Mesenteric fat pad (tissue), 1 donor: ENCODE results near the gene KMT5B. TPM values are rescaled to one million over a fixed set of nuclear protein-coding genes. Genes with fewer than 3 reads are reported as not detected.
A peak's percentile ranks its signal among the peaks of the same experiment; 100 is the strongest.

ENCODE experiments used
- DNase-seq: peaks from one replicate; pipeline ENCODE4 v3.0.0-alpha.2; 2020; ENCODE audit warnings: low spot score
- total RNA-seq: library from RNA; stranded (reverse); fragmentation: NEBNext Ultra II Directional; extraction: Animal tissue kit (Norgen Biotek cat#: 25700); gene quantifications from one replicate; pipeline ENCODE4 v1.2.1, GENCODE V29; 2021
- donor health status: DM: yes; HTN: yes; CAD: no.

Gene KMT5B
- total RNA-seq, 1 donor from 2014 or later: 29.4 TPM

DNA sequence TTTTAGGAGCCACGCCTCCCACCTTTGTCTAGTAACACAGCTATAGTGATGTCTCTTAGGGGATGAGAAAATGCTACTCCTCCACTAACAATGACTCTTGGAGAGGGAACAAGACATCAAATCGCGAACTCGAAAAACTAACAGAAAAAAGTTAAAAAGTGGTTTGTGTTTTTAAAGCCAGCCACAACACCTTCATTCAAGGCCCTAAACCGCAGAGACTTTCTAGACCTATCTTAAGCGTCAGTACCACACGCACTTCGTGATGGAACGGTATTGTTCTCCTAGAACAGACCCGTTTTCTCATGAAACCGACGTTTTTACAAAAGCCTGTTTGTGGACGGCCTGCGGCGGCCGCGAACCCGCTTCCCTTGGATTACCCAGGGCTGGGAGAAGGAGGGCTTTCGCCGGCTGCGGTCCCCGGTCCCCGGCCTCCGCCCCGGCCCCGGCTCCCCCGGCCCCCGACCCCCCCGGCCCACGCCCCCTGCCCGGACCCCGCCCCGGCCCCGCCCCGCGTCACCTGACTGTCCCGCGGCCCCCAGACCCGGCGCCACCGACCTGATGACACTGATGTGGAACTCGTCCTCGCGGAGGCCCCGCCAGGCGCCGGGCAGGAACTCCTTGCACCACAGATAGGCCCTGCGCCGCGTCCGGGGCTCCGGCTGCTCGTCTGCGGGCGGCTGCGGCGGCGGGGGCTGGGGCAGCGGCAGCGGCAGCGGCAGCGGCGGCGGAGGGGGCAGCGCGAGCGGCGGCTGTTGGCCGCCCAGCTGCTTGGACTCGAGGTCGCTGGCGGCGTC is 92.6 kb downstream of the KMT5B start:
- peak; percentile 92 for DNase-seq

DNA sequence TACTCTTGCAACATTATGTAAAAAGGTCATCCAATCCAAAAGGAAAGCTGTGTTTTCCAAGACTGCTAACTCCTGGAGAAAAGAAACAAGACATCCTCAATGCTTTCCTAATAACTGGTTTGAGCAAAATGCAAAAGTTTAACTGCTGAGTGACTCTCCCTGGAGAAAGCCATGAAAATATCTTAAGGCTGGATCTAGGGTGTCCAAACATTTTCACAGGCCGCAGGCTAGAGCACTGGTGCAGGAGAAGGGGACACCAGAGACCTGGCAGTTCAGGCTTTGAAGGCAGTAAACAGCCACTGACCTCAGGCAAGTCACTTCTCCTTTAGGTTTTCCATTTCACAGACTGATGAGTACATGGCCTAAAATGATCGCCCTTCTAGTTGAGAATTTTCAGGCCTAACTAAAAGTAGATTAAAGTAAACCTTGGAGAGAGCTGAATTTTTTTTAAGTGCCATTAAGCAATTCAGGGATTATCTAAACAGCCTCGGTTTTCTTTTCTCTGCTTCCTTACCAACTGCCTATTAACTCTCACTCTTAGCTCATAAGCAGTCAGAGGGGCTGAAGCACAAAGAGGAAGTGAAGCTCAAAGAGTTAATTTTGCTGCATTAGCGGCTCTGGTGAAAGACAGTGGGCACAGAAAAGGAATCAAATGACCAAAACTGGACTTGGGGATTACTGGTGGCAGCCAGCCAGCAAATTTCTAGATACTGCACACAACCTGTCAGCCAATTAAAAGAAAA is 94.2 kb downstream of the KMT5B start:
- DNase-seq: peak; percentile 24

GRCh38 chr11:68117853-68118470 is 95.1 kb downstream of the KMT5B start:
- no peak for DNase-seq

- DNase-seq: no peak
Measured at GRCh38 chr11:68116974-68117373, 96.1 kb downstream of the KMT5B start.

DNA sequence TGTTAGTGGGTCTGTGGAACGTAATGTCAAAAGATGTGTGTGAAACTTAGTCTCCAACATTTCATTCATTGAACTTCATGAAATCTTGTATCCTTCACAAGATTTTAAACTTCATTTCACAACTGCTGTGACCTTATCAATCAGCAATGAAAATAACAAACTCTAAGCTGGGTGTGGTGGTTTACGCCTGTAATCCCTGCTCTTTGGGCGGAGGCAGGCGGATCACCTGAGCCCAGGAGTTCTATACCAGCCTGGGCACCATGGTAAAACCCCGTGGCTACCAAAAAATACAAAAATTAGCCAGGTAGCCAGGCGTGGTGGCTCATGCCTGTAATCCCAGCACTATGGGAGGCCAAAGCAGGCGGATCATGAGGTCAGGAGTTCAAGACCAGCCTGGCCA is 97.0 kb downstream of the KMT5B start:
- DNase-seq: no peak

GRCh38 chr11:68115285-68115684 is 97.8 kb downstream of the KMT5B start:
- no peak for DNase-seq

- no peak for DNase-seq
Measured at GRCh38 chr11:68113986-68114385, 99.1 kb downstream of the KMT5B start.

DNA sequence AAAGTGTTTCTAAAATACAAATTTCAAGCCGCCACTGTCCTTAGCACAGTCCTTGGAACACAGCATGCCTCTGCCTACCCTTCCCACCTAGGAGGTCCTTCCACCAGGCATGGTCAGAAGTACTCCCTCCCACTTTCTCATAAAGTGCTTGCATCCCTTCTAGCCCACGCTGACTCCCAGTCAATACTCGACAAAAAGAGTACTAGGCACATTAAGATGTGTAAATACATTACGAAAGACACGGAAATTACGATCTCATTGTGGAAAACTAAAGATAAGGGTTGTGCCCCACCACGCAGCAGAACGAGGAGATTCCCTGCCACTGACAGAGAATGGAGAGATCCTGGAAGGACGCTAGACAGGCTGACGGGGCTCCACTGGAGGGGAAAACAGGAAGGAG is 105.4 kb downstream of the KMT5B start:
- DNase-seq: no peak

GRCh38 chr11:68106165-68106940 is 106.7 kb downstream of the KMT5B start:
- no peak for DNase-seq

Other genes starting within 250 kb of the KMT5B start
- 42.0 TPM for gene UNC93B1, start 209.2 kb downstream of the KMT5B start, total RNA-seq
- 14.6 TPM for gene ALDH3B1, start 203.0 kb downstream of the KMT5B start, total RNA-seq
- gene NDUFS8, start 182.6 kb downstream of the KMT5B start, total RNA-seq: 134 TPM
- 112 TPM for gene TCIRG1, start 174.3 kb downstream of the KMT5B start, total RNA-seq
- 33.4 TPM for gene CHKA, start 91.9 kb downstream of the KMT5B start, total RNA-seq
- gene C11orf24, start 58.7 kb upstream of the KMT5B start, total RNA-seq: 50.9 TPM
- gene LRP5, start 99.3 kb upstream of the KMT5B start, total RNA-seq: 59.9 TPM
- 81.3 TPM for gene PPP6R3, start 247.5 kb upstream of the KMT5B start, total RNA-seq